HG03565 (cell line): ENCODE measurements around the gene MYO7A.

Source experiments
- ATAC-seq: cut with Tn5 transposase; IDR thresholded peaks from one replicate; pipeline ENCODE4 v1.9.1; 2021; ENCODE audit warnings: mild to moderate bottlenecking, moderate library complexity; ENCODE audit not compliant: unreplicated experiment

Gene MYO7A

DNA sequence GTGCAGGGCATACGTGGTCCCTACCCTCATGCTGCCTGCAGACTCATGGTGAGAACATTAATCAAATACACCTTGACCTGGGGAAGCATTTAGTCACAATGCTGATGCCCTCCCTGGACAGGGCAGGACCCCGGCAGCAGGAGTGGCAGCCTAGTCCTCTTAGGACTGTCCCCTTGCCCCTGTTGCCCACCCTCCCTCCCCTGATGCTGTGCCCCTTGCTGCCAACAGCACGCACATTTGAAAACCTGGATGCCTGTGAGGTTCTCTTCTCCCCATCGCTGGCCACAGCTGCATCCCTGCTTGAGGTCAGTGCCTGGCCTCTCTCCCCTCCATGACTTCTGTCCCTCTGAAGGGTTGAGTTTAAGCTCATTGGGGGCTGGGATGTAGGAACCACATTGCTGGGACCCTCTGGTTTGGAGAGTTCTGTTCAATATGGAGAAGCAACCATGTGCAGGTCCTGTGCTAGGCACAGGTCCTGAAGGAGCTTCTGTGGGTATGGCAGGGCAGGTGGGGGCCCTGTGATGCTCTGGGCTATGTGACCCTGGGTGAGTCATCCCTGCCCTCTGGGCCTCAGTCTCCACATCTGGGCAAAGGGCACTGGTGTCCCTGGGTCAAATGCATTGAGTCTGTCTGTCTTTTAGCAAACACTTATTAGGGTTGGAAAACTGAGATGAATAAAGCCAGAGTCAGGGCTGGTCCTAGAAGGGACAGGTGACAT, 31.3 kb downstream of the MYO7A start:
- ATAC-seq = no peak

DNA sequence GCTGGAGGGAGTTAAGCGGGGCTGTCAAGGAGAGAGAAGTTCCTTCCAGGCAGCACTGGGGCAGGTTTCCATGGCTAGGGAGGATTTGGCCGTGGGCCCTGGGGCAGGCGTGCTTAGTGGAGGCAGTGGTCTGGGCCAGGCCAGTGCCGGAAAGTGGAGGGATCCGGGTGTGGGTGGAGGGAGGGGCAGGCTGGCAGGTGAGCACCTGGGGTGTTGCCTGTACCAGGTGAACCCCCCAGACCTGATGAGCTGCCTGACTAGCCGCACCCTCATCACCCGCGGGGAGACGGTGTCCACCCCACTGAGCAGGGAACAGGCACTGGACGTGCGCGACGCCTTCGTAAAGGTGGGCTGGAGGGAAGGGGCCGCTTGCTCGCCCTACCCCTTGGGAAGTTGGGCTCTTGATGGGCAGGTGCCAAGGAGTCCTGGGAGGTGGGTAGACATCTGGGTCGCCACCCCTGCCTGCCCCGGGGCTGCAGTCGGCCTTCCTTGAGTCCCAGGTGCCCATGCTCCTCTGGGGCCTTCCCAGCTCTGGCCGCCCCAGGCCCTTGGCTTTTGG, 32.0 kb downstream of the MYO7A start:
- no peak for ATAC-seq

DNA sequence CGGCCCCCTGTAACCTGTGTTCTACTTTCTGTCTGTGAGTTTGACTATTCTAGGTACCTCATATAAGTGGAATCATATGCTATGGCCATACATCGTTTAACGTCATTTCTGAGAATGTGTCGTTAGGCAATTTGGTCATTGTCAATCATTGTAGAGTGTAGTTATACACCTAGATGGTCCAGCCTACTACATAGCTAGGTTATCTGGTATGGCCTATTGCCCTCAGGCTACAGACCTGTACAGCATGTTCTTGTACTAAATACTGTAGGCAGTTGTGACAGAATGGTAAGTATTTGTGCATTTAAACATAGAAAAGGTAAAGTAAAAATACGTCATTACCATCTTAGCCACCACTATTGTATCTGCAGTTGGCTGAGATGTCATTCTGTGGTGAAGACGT, 35.2 kb downstream of the MYO7A start:
- no peak for ATAC-seq

DNA sequence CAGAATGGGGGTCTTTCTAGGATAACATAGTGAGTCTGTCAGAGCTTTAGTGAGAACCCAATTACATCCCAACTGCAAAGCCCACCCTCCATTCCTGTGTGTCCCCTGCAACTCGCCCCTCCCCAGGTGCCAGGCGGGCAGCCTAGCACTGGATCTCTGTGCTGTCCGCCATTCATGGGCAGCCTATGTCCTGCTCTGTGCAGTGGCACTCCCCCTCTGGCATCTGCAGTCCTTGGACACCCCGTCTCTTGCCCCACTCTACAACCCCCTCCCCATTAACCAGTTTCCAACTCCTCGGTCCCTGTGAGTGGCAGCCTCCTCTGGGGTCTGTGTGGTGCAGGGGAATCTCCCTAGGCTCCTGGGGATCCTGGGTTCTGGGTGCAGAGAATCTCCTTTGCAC, 37.0 kb downstream of the MYO7A start:
- no peak for ATAC-seq

DNA sequence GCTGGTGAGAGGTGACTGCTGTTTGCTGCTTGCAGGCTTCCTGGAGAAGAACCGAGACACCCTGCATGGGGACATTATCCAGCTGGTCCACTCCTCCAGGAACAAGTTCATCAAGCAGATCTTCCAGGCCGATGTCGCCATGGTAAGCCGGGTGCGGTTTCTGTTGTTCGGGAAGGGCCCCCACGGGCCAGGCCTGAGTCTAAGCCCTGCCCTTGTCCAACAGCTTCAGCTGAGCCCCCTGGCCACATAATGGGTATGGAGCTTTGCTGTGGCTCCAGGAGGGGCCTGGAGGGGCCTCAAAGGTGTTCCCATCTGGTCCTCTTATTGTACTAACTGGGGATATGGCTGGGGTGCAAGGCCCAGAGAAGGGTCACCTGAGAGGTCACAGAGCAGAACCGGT, 38.0 kb downstream of the MYO7A start:
- ATAC-seq = no peak

DNA sequence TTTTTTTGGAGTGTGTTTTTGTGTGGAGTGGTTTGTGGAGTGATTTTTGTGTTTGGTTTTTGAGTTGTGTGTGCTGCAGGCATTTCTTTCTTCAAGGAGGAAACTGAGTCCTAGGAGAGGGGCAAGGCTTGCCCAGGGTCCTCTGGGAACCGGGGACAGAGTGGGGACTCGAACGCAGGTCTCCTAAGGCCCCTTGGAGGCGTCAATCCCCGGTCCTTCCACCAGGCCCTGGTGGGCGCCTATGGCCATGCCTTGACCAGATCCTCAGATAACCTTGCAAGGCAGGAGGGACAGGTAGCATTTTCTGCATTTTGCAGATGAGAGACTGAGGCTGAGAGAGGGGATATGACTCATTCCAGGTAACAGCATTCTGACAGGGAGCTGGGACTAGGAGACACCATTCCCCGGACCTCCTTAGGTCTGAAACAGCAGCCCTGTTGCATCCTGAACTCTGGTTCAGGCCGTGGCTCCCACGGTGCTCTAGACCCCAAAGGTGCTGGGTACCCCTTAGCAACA, 39.1 kb downstream of the MYO7A start:
- no peak for ATAC-seq

DNA sequence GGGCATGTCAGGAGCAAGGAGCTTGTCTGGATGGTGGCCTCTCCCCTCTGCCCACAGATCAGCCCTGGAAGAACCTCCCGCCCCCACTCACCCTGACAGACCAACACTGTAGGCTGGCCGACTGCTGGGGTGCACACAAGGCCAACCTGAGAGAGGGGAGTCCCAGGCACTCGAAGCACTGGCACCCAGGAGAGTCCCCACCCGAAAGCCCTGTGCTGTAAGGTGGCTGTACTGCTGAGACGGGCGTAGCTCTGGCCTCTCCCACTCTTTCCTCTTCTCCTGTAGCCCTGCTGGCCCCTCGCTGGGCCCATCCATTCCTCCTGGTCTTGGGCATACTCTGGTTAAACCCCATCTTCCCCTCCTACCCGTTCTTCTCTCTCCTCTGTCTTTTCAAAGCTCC, 39.7 kb downstream of the MYO7A start:
- no peak for ATAC-seq

DNA sequence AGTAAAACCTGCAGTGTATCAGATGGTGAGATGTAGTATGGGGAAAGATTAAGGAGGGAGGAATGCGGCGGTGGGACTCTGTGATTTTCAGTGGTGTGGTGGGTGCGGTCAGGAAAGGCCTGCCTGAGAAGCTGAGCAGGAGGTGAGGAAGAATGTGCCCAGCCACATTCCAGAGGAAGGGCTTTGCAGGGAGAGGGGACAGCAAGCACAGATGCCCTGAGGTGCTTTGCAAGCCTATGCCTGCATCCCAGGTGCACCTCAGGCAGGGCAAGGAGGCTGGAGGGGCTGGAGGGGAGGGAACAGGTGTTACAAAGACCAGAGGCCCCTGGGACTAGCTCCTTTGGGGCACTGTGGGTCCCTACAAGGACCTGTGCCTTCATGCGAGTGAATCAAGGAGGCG, 42.1 kb downstream of the MYO7A start:
- ATAC-seq = no peak

DNA sequence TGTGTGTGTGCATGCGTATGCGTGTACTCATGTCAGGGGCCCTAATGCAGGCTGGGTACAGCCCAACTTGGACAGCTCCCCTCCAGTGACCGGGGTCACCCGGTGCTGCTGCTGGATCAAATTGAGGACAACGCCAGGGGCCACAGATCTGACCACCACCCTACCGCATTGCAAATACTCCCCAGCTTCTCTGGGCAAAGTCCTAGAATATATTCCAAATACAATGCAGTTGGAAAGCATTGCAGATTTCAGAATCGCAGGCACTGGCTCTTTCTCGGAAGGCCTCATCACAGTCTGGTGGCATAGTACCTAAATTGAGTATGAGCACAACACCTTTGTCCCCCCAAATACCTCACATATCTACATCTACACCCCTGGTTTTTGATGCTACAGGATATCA, 43.2 kb downstream of the MYO7A start:
- ATAC-seq = no peak

DNA sequence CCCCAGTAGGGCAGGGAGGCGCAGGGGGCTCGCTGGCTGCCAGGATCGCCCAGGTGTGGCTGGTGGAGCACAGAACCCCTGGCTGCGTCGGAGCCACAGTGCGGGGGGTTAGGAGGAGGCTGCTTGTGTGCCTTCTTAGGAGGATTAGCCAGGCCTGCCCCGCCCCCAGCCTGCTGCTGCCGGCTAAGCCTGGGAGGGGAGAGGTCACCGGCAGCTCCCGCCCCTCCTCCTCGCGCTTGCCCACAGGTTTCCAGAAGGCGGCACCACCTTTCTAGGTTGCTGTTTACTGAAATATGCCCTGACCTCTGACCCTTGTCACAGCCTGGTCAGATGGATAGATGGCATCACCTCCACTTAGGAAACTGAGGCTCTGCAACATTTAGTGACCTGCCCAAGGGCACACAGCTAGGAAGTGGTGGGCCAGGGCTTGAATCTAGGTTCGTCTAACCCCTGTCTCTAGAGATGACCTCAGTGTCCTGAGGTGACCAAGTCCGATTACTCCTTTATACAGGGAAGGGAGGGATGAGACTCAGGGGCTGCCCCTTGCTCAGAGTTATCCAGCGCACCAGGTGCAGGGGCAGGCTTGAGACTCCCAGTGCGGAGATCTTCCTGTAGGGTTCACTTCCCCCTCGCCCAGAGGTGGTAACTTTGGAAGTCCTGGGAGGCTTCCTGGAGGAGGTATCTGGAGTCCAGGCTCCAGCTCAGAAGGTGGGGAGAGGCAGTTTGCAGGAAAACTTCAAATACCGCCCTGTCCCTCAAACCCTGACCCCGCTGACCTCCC, 44.0 kb downstream of the MYO7A start:
- no peak for ATAC-seq

DNA sequence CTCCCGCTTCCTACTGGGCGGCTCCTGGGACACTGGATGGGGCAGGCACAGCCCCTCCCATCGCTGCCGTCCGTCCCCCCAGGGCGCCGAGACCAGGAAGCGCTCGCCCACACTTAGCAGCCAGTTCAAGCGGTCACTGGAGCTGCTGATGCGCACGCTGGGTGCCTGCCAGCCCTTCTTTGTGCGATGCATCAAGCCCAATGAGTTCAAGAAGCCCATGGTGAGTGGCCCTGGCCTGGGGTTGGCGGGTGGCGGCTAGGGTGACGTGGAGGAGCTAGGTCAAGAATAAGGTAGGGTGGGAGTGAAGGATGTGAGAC, 44.6 kb downstream of the MYO7A start:
- no peak for ATAC-seq

DNA sequence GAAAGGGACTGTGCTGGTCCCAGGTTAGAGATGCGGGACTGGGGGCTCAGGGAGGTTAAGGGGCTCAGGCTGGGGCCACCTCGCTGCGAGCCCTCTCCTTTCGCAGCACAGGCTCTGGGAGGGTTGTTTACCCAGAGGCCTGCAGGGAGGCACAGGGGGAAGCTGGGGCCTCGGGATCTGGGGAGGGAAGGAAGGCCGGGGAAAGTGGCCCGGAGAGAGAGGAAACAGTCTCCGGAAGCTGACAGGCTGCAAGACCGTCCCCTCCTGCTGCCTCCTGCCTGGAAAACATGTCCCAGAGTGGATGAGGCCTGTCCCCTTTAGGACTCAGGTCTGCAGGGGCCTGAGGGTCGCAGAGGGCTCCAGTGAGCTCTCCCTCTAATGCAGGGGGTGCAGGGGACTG, 45.4 kb downstream of the MYO7A start:
- ATAC-seq = no peak

DNA sequence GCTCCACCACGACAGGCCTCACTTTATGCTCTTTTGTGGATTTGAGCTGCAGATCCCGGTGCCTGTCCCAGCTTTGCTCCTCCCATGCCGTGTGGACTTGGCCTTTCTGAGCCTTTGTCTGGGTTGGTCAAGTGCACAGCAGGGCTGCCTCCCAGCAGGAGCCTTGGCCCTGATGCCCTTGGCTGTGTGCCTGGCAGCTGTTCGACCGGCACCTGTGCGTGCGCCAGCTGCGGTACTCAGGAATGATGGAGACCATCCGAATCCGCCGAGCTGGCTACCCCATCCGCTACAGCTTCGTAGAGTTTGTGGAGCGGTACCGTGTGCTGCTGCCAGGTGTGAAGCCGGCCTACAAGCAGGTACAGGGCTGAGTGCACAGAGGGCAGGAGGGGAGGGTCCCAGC, 46.5 kb downstream of the MYO7A start:
- no peak for ATAC-seq

DNA sequence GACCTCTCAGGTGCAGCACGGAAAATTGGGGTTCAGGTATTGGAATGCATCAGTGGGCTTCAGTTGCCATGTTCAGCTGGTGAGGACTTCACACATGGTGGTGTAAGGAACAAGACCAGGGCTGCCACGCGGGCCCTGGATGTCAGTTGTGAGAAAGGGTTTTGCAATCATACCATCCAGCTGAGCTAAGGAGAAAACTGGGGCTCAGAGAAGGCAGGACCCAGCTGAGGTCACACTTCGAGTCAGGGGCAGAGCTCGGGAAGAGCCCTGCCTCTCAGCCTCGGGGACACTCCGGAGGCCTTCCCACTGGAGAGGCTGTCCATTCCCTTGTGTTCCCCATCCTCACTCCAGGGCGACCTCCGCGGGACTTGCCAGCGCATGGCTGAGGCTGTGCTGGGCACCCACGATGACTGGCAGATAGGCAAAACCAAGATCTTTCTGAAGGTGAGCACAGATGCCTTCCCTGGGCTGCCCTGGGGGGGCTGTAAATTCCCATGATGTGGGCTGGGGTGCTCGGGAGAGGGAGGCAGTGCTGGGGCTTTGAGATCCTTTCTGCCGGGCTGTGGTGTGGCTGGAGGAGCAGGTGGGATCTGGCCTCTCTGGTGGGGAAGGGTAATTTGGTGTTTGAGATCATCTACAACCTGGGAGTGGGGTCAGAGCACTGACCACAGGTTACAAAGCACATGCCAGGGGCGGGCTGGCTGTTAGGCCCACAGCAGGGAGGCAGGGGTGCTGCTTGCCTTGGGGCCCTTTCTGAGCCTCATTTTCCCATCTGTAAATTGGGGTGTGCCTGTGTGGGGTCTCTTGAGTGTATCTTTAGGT, 47.2 kb downstream of the MYO7A start:
- ATAC-seq = no peak

DNA sequence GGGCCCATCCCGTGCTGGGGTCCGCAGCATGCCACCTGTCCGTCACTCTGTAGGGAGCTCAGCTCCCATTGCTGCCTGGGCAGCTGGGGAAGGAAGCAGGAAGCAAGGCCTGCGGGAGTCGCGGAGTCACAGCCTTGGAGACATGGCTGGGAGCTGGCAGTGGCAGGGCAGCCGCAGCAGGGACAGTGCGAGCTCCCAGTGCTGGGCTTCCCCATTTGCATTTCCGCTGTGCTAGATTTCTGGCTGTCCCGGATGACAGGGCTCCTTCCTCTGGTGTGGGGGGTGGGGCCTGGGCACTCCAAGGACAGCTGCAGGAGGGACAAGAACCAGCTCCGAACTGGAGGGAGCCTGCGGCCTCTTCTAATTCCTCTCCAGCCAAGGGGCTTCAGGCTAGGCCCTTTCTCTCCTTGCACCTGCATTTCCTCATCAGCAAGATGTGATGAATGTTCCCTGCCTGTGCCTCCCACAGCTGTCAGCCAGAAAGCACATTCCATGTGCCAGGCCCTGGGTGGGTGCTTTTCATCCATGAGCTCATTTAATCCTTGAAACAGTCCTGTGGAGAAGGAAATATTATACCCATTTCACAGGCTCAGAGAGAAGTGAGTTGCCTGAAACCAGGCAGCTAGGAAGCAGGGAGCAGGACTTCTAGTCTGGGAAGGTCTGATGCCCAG, 48.0 kb downstream of the MYO7A start:
- no peak for ATAC-seq

DNA sequence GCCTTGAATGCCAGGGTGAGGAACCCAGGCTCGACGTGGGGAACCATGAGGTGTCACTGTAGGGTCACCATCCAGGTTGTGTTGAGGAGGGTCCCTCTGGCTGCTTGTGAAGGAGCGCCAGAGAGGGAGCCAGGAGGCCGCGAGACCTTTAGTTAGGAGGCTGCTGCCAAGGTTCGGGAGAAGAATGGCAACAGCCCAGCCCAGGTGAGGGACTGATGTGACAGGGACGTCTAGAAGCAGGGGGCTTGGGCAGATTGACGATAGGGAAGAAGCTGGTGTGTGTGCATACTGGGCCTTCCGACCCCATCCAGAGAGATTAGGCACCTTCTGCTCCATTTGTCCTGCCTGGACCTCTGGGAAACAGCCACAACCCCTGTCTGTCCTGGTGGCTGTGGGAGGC, 49.0 kb downstream of the MYO7A start:
- ATAC-seq = no peak

DNA sequence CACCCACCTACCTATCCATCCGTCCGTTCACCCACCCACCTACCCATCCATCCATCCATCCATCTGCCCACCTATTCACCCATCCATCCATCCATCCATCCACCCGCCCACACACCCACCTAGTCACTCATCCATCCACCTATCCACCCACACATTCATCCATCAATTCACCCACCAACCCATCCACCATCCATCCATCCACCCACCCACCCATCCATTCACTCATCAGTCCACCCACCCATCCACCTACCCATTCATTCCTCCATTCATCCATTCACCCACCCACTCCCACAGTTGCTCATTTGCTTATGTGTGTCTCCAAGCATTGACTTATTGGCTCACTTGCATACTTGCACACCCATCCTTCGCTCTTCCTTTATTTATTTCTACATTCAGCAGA, 50.1 kb downstream of the MYO7A start:
- no peak for ATAC-seq

DNA sequence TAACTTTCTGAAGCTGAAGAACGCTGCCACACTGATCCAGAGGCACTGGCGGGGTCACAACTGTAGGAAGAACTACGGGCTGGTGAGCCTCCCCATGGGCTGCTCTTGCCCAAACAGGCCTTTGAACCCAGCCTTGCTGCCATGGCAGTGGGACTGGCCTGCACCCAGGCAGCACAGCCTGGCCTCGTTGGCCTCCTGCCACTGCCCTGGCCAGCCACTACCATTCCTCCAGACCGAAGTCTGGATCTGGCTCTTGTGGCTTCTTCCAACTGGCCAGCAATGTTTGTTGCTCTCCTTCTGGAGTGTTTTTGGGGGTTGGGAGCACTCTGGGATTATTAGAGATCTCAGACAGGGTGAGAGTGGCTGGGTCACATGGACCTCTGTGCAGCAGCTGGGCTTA, 51.0 kb downstream of the MYO7A start:
- no peak for ATAC-seq

DNA sequence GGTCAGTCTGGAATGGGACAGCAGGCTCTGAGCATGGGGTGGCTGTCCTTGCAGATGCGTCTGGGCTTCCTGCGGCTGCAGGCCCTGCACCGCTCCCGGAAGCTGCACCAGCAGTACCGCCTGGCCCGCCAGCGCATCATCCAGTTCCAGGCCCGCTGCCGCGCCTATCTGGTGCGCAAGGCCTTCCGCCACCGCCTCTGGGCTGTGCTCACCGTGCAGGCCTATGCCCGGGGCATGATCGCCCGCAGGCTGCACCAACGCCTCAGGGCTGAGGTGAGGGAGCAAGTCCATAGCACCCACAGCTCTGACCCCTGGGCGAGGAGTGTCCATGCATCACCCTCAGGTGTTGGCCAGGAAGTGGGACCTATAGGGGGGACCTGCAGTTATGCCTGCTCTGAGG, 51.6 kb downstream of the MYO7A start:
- no peak for ATAC-seq

DNA sequence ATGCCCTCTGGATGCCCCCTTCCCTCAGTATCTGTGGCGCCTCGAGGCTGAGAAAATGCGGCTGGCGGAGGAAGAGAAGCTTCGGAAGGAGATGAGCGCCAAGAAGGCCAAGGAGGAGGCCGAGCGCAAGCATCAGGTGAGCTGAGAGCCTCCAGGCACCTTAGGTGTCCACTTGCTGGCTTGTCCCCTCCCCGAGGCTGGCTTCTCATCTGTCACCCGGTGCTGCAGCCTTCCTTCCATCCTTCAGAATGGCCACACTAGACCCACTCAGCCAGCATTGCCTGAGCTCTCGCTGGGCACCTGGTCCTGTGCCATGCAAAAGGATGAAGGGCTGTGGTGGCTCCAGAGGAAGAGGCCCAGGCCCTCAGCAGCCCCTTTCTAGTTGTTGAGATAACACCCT, 52.3 kb downstream of the MYO7A start:
- no peak for ATAC-seq

DNA sequence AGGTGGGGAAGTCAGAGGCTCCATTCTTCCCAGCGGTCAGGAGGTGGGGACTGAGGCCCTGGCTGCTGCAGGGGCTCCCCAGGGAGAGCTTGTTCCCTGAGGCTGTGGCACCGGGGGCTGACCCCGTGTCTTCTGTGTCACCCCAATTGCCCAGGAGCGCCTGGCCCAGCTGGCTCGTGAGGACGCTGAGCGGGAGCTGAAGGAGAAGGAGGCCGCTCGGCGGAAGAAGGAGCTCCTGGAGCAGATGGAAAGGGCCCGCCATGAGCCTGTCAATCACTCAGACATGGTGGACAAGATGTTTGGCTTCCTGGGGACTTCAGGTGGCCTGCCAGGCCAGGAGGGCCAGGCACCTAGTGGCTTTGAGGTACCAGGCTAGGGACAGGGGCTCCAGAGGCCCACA, 53.2 kb downstream of the MYO7A start:
- no peak for ATAC-seq
